ENCODE results near the gene KHNYN. TPM values are rescaled to one million over a fixed set of nuclear protein-coding genes. Genes with fewer than 3 reads are reported as not detected.

The KHNYN gene
- total and polyA plus RNA-seq, 10 donors = 10.9 to 90.6 (median 70.5) TPM

DNA sequence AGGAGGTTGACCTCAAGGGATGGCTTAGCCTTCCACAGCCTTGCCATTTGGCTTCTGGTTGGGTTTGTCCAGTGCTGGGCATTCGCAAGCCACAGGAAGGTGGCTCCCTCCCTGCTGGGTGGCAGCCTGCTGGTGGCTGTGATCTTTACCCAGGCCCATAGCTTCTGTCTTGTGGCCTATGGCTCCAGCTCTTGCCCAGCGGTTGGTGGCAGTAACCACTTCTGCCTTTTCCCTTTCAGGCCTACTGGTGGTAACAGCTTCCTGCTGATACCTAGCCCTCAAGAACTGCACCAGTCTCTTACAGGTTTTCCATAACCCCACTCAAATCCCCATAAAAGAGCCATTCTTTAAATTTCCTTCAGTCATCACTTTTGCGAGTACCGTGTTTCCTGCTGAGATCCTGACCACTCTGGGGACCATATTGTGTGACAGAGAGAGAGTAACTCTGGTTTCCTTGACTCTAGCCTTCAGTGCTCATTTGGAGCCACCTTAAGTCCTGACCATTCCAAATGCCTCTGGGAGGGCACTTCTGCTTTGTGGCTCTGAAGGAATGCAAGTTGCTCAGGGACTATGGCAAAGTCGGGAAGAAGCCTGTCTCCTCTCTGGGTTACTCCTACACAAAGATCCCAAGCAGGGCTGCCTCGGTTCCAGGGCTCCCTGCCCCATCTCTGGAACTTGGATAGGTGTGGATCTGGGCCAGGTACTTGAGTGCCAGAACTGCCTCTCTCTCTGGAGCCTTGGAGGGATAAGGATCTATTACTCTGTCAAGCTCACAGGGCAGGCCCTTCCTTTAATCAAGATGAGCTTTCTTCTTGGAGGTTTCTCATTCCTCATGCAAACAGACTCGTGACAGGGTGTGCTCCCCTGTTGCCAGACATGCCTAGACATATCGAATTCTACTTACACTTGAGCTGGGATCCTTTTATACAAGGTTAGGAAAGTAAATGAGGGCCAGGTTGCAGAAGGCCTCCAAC, 33.9 kb upstream of the KHNYN start:
- TF ChIP-seq, protein P1, sequence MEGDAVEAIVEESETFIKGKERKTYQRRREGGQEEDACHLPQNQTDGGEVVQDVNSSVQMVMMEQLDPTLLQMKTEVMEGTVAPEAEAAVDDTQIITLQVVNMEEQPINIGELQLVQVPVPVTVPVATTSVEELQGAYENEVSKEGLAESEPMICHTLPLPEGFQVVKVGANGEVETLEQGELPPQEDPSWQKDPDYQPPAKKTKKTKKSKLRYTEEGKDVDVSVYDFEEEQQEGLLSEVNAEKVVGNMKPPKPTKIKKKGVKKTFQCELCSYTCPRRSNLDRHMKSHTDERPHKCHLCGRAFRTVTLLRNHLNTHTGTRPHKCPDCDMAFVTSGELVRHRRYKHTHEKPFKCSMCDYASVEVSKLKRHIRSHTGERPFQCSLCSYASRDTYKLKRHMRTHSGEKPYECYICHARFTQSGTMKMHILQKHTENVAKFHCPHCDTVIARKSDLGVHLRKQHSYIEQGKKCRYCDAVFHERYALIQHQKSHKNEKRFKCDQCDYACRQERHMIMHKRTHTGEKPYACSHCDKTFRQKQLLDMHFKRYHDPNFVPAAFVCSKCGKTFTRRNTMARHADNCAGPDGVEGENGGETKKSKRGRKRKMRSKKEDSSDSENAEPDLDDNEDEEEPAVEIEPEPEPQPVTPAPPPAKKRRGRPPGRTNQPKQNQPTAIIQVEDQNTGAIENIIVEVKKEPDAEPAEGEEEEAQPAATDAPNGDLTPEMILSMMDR (IDR thresholded peaks at IDR 0.05 in 8 of 11, conservative IDR thresholded peaks at IDR 0.05 in 3 of 11) = no peak

DNA sequence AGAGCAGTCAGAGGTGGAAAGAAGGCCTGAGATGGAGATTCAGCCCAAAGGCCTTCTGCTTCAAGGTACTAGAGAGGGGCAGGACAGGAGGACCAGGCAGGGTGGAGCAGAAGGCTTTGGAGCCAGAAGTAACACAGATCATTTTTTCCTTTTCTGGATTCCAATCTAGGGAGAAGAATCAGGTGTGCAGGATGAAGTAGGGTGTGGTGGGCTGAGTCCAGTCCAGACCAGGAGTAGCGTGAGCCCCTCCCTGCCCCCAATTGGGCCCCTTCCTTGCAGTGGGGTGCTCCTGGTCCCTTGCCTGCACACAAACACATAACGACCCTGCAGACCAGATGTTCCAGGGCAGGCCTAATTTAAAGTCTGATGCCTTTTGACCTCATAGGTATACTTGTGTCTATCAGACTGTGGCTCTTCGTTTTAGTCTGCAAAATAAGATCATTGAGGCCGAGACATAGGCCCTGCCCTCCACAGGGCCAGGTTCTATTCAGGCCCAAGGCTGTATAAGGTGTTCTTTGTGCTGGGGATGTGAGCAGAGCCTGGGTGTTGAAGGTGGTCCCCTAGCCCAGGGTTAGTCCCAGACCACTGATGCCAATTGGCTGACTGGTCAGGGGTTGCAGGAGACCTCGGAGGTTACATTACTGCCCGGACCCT, 32.0 kb upstream of the KHNYN start:
- peaks cover 0 to 20% (median 0%) of the 10 kb centered on the region in 7 donors for H3K27me3 ChIP-seq (replicated peaks in 1 of 7)
- H3K27ac ChIP-seq = peak overlapping the region in 7 of 8 donors; percentile 41 to 78 (median 67)
- no peaks in the 10 kb centered on the region for H3K9me3 ChIP-seq
- intact Hi-C loops (cut with DNase I; ENCODE audit: low total_unique reads) = no loop called here
- 57 to 73% (median 62%) methylated on average over 6 of the region's 6 CpGs for WGBS, 5 donors
- TF ChIP-seq, protein P1 (IDR thresholded peaks at IDR 0.05 in 8 of 11, conservative IDR thresholded peaks at IDR 0.05 in 3 of 11) = no peak
- H3K36me3 ChIP-seq = no peaks in the 10 kb centered on the region
- peak overlapping the region in 2 of 8 donors; percentile 65 to 81 for H3K4me3 ChIP-seq
- peaks cover 14 to 48% (median 25%) of the 10 kb centered on the region in 6 donors for H3K4me1 ChIP-seq
- DNase-seq = no peak

More for the DNA sequence above, 33.9 kb upstream of the KHNYN start:
- H3K27me3 ChIP-seq (replicated peaks in 1 of 7) = peaks cover 0 to 27% (median 0%) of the 10 kb centered on the region in 7 donors
- 40 to 55% (median 49%) methylated on average over 8 of the region's 8 CpGs for WGBS, 5 donors
- no peak overlapping the region for H3K27ac ChIP-seq
- intact Hi-C loops (cut with DNase I; ENCODE audit: low total_unique reads) = no loop called here
- H3K4me3 ChIP-seq = no peak overlapping the region
- DNase-seq = peak; percentile 48
- H3K9me3 ChIP-seq = no peaks in the 10 kb centered on the region
- no peaks in the 10 kb centered on the region for H3K36me3 ChIP-seq
- peaks cover 14 to 31% (median 22%) of the 10 kb centered on the region in 6 donors for H3K4me1 ChIP-seq

DNA sequence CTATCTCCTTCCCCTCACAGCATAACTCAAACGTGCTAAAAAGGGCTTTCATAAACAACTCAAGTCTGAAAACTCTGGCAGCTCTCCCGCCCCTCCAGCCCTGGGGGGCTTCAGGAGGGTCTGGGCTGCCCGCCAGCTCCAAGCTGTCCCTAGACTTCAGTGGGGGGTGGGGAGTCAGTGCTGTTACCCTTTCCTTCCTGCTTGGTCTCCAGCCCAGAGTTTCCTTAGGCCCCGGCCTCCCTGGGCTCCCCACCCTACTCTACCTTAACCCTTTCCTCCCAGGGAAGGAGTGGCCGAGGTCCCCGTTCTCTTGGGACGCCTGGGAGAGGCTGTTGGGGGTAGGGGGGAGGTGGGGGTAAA, 31.5 kb upstream of the KHNYN start:
- no peak for TF ChIP-seq POLR2A (IDR thresholded peaks at IDR 0.05)
- no peak for TF ChIP-seq POLR2AphosphoS5 (IDR thresholded peaks at IDR 0.05)
- no peak for DNase-seq
- intact Hi-C loops (cut with DNase I; ENCODE audit: low total_unique reads) = no loop called here
- H3K9me3 ChIP-seq = no peaks in the 10 kb centered on the region
- peaks cover 14 to 48% (median 25%) of the 10 kb centered on the region in 6 donors for H3K4me1 ChIP-seq
- peak overlapping the region in 5 of 8 donors; percentile 51 to 81 (median 53) for H3K4me3 ChIP-seq
- peaks cover 0 to 20% (median 0%) of the 10 kb centered on the region in 7 donors for H3K27me3 ChIP-seq (replicated peaks in 1 of 7)
- WGBS, 5 donors = 21 to 55% (median 26%) methylated on average over 7 of the region's 7 CpGs
- H3K36me3 ChIP-seq = no peaks in the 10 kb centered on the region
- peak overlapping the region in 7 of 8 donors; percentile 41 to 78 (median 67) for H3K27ac ChIP-seq

DNA sequence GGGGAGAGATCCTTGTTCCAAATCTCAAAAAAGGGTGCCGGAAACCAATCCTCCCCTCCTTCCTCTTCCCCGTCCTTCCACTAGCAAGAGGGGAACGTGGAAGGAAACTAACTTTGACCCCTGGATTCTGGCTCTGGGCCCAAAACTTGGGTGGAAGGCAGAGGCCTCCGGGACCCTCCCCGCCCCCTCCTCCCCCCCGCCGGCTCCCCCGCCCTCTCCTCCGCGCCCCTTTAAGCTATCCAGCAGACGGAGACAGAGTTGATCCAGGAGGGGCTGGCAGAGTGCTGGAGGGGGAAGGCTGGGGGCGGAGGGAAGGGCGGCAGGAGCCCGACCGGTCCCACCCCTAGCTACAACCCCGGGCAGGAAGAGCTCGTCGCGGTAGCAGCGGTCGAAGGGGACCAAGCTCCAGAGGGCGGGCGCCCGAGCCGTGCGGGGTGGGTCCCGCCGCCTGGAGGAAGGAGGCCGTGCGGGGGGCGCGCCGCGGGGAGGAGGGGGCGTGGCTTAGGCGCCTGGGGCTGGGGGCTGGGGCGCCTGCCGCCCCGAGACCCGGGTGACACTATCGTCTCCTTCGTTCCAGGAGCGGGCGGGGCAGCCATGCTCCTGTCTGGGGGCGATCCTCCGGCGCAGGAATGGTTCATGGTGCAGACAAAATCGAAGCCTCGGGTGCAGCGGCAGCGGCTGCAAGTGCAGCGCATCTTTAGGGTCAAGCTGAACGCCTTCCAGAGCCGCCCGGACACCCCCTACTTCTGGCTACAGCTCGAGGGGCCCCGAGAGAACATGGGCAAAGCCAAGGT, 30.9 kb upstream of the KHNYN start, which contains the start of gene NYNRIN:
TSS of gene NYNRIN (plus strand) at position 351 of the 794 bp plus-strand sequence. CDS start at position 595, 244 bp downstream.
- intact Hi-C loops (cut with DNase I; ENCODE audit: low total_unique reads) = no loop called here
- Histone ChIP-seq H3K4me1 (peaks cover 14 to 48% (median 28%) of the 10 kb centered on the region in 6 donors), H3K27ac (peak within 1 kb of the TSS in 7 of 8 donors; percentile 41 to 78 (median 67)), H3K36me3 (no peaks in the 10 kb centered on the region), H3K27me3 (replicated peaks in 1 of 7) (peaks cover 0 to 20% (median 0%) of the 10 kb centered on the region in 7 donors), H3K9me3 (no peaks in the 10 kb centered on the region), H3K4me3 (peak within 1 kb of the TSS; percentile 43 to 81 (median 52))
- 2 to 9% (median 3%) methylated on average over 15 to 54 of the region's 57 CpGs for WGBS, 5 donors
- TF ChIP-seq POLR2AphosphoS5 (IDR thresholded peaks at IDR 0.05) (peak; percentile 62 to 83 (median 76)), POLR2A (IDR thresholded peaks at IDR 0.05) (no peak)
- DNase-seq = peak; percentile 85

Data from spleen (tissue), 11 donors.